GM10266 (cell line): ENCODE data around the gene NOC4L.

Experiments used
- DNase-seq: peaks from one replicate; pipeline ENCODE4 v3.0.0; 2012; ENCODE audit errors: extremely low spot score
- TF ChIP-seq, protein P1 (sequence below): IDR thresholded peaks from 2 replicates; pipeline ENCODE4 v1.5.1; 2012; ENCODE audit warnings: mild to moderate bottlenecking, low read depth; ENCODE audit not compliant: control insufficient read depth, insufficient read depth; ENCODE audit errors: missing control alignments

Gene NOC4L

GRCh38 chr12:132151145-132151765 lies 7.0 kb downstream of the NOC4L start:
- DNase-seq, result no peak
- TF ChIP-seq, protein P1, sequence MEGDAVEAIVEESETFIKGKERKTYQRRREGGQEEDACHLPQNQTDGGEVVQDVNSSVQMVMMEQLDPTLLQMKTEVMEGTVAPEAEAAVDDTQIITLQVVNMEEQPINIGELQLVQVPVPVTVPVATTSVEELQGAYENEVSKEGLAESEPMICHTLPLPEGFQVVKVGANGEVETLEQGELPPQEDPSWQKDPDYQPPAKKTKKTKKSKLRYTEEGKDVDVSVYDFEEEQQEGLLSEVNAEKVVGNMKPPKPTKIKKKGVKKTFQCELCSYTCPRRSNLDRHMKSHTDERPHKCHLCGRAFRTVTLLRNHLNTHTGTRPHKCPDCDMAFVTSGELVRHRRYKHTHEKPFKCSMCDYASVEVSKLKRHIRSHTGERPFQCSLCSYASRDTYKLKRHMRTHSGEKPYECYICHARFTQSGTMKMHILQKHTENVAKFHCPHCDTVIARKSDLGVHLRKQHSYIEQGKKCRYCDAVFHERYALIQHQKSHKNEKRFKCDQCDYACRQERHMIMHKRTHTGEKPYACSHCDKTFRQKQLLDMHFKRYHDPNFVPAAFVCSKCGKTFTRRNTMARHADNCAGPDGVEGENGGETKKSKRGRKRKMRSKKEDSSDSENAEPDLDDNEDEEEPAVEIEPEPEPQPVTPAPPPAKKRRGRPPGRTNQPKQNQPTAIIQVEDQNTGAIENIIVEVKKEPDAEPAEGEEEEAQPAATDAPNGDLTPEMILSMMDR, result no peak

- TF ChIP-seq, protein P1, result no peak
- DNase-seq, result no peak
Observed at GRCh38 chr12:132151766-132152410, 7.6 kb downstream of the NOC4L start.

DNA sequence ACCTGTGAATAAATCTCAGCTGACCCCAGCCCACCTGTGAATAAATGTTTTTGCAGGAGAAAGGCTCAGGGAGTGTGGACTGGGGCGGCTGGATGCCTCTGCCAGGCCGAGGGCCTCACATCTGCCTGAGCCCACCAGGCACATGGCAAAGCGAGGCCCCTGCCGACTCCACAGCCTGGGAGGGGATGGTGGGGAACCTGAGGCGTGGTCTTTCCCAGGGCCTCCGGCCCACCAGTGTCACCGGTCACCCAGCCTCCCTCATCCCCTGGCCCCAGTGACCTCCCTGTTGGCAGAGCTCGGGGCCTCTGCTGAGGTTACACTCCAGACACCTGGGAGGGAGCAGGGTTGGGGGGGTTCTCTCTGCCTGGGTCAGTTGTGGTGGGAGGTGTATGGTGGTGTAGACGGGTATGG lies 8.2 kb downstream of the NOC4L start:
- DNase-seq, result no peak
- TF ChIP-seq, protein P1, result no peak

- TF ChIP-seq, protein P1, result no peak
- no peak for DNase-seq
Observed at GRCh38 chr12:132152953-132153352, 8.7 kb downstream of the NOC4L start.

DNA sequence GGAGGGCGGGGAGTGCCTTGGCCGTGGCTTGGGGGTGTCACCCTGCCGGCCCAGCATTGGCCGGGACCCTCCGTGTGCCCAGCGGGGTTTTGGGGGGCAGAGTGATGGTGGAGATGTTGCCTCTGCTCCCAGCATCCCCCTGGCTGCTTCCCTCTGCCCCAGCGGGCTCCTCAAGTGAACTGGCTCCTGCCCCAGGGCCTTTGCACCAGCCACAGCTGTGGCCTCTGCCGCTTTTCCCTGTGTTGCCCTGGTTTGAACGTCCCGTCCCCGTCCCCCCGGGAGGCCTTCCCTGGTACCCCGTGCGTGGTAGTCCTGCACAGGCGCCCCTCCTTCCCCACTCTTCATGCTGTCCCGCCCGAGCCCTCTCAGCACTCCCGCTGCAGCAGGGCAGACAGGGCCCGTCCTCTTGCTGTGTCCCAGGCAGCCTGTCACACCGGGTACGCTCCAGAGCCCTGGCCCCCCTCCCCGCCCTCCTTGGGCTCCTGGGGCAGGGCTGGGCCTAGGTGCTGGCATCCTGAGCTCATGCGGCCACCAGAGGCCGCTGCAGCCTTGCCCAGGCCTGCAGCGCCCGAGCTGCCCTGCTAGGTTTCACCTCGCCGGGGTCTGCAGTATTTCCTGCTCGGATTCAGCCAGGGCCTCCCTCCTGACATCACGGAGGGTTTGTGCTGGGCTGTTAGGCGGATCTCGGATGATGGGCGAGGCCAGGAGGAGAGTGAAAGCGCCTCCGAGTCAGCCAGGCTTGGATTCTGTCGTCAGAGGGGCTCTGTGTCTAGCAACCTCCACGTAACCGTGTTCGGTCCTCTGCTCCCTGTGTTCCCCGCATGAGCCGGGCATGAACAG lies 9.5 kb downstream of the NOC4L start:
- DNase-seq, result peak; percentile 90
- TF ChIP-seq, protein P1, result peak; percentile 94

- TF ChIP-seq, protein P1, result no peak
- DNase-seq, result no peak
Observed at GRCh38 chr12:132154341-132154761, 10.1 kb downstream of the NOC4L start.
